Measurements from ENCODE around the gene SNTG2.

The SNTG2 gene

DNA sequence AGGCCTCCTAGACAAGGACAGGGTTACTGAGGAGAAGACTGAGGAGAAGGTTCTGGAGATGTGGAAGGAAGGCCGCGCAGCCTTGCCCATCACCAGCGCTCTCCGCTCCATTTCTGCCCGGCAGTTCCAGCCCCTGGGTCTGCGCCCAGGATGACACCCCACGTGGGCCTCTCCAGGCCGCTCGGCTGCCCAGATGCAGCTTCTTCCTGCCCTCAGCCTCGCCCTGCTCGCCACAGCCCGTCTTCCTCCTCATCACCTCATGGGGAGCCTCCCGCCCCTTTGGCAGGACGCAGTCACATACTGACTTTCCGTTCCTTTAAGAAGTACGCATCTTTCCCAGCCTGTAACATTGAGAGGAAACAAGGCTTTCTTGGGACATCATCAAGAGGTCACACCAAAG is 37.1 kb downstream of the SNTG2 start:
- in situ Hi-C loops (cut with MboI; ENCODE audit: low sequenced_read_pairs), result no loop called here

GRCh38 chr2:989781-990467 is 39.3 kb downstream of the SNTG2 start:
- in situ Hi-C loops (cut with MboI; ENCODE audit: low sequenced_read_pairs), result no loop called here

GRCh38 chr2:990970-991369 is 40.3 kb downstream of the SNTG2 start:
- in situ Hi-C loops (cut with MboI; ENCODE audit: low sequenced_read_pairs), result no loop called here

- in situ Hi-C loops (cut with MboI; ENCODE audit: low sequenced_read_pairs), result no loop called here
These were observed 51.7 kb downstream of the SNTG2 start for GRCh38 chr2:1002350-1002749.

GRCh38 chr2:1004398-1004797 is 53.7 kb downstream of the SNTG2 start:
- in situ Hi-C loops (cut with MboI; ENCODE audit: low sequenced_read_pairs), result no loop called here

DNA sequence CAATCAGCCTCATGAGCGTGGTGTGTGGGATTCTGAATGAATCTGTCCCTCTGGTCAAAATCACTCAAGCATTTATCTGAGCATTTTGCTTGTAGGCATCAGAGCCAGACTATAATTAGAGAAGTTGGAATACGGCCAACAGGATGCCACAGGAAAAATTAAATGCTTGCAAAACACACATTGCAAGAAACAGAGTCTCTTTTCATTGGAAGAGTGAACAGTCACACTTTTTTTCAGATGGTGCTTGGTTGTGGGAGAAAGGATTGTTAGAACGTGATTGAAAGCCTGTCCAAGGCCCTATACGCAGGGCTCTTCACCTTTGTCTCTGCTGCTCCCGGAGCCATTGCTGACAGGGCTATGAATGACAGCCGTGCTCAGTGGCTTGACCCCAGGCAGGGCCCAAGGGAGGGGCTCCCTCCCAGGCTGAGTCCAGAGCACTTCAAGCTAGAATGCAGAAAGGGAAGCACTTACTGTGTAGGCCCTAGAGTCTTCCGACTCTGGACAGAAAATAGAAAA is 59.8 kb downstream of the SNTG2 start:
- in situ Hi-C loops (cut with MboI; ENCODE audit: low sequenced_read_pairs), result no loop called here

DNA sequence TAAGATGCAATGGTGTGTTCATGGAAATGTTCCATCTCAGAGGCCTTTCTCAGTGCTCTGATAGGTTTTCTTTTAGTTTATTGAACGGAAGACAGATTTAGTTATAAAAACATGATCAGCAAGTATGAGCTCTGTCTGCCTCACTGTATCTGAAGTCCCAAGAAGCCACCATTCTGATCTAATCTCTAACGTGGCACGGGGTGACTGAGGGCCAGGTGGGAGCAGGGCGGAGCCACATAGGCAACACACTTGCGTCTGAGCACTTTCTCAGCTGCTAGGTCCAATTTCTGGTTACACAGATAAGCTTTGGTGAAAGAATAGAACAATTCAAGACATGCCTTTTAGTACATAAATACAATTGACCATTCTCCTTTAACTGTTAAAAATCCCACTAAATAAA is 60.4 kb downstream of the SNTG2 start:
- in situ Hi-C loops (cut with MboI; ENCODE audit: low sequenced_read_pairs), result no loop called here

DNA sequence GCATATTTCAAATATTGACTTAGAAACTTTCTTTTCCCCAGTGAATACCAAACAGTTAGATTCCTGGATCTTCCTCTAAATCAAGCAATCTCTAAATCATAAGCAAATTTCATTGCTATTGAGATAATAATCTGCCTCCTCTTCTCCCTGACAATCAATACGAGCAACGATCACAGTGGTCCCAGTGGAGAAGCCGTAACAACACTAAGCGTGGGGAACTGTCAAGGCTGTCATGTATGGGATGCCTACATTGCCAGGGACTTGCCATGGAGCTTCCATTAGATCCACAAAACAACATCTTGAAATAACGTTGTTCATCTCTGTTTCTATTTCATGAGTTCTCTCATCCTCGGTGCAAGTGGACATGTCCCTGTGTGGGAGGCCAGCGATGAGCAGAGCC is 61.3 kb downstream of the SNTG2 start:
- in situ Hi-C loops (cut with MboI; ENCODE audit: low sequenced_read_pairs), result no loop called here

DNA sequence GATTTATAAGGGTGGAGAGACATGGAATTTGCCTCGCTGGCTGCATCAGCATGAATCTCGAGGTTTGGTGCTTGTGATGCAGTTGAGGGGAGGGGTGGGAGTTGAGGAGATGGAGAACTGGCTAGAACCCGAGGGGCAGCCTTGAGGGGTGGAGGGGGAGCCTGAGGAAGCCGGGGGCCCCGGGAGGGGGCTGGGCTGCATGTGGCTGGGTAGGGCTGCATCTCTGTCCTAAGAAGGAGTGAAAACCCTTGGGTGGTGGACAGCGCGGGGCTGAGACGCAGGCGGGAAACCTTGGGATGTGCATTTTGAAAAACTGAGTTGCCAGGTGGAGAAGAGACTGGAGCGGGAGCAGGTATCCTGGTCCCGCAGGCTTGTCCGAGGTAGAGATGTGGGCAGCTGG is 64.2 kb downstream of the SNTG2 start:
- in situ Hi-C loops (cut with MboI; ENCODE audit: low sequenced_read_pairs), result no loop called here

DNA sequence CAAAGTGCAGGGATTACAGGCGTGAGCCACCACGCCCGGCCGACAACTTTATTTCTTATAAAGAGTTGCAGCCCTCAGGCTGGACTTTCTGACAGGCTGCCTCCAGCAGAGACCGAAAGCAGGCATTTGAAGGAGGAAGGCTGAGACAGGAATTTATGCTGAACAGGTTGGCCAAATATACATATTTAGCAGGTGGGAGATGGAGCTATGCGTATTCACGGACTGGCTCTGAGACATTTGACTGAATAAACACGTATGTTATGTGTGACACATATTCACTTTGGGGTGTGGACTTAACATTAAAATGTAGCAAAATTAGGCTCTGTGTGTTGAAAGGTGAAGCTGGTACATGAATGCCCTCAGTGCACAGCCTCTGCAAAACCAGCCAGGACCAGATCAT is 65.9 kb downstream of the SNTG2 start:
- in situ Hi-C loops (cut with MboI; ENCODE audit: low sequenced_read_pairs), result no loop called here

DNA sequence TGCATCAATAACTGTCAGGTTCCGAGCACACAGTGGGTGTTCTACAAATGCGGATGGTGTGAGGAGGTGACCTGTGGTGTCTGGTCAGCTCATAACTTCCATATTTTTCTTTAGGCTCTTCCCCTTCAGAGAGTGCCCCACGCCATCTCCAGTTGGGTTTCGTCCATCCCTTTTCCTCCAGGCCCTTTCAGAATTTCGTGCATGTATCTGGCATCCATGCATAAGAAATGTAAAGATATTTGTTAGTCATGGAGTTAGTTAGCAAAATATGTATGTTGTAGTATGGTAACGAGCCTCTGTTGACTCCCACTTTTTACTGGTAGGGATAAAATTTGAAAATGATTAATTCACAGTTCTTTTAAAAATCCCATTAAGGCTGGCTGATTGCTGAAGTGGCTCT is 67.2 kb downstream of the SNTG2 start:
- in situ Hi-C loops (cut with MboI; ENCODE audit: low sequenced_read_pairs), result no loop called here

GRCh38 chr2:1020206-1020605 is 69.6 kb downstream of the SNTG2 start:
- in situ Hi-C loops (cut with MboI; ENCODE audit: low sequenced_read_pairs), result no loop called here

DNA sequence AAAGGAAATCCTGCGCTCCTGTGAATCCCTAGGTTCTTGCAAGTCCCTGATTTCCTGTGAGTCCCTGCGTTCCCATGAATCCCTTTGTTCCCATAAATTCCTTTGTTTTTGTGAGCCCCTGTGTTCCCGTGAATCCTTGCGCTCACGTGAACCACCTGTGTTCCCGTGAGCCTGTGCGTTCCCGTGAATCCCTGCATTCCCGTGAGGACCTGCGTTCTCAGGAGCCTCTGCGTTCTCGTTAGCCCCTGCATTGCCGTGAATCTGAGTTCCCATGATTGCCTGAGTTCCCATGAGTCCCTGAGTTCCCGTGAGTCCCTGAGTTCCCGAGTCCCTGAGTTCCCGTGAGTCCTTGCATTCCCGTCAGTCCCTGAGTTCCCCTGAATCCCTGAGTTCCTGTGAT is 71.5 kb downstream of the SNTG2 start:
- in situ Hi-C loops (cut with MboI; ENCODE audit: low sequenced_read_pairs), result no loop called here

GRCh38 chr2:1024981-1025380 is 74.3 kb downstream of the SNTG2 start:
- in situ Hi-C loops (cut with MboI; ENCODE audit: low sequenced_read_pairs), result no loop called here

DNA sequence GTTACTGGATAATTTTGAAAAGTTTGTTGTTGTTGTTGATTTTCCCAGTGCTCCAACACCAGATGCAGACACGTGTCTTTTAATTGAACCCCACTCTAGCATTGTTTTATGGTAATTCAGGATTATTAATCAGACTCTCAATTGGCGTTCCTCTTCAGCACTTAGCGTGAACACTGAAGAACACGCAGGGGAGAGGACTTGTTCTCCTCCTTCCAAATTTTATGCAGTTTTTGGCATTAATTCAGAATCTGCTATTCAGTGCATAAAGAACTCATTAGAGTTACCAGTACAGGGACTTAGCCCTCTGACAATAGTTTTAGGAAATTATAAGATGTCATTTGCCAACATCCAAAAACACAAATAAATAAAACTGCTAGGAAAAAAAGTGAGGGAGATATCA is 75.5 kb downstream of the SNTG2 start:
- in situ Hi-C loops (cut with MboI; ENCODE audit: low sequenced_read_pairs), result no loop called here

GRCh38 chr2:1028831-1029230 is 78.2 kb downstream of the SNTG2 start:
- in situ Hi-C loops (cut with MboI; ENCODE audit: low sequenced_read_pairs), result no loop called here

GRCh38 chr2:1032030-1032429 is 81.4 kb downstream of the SNTG2 start:
- in situ Hi-C loops (cut with MboI; ENCODE audit: low sequenced_read_pairs), result no loop called here

DNA sequence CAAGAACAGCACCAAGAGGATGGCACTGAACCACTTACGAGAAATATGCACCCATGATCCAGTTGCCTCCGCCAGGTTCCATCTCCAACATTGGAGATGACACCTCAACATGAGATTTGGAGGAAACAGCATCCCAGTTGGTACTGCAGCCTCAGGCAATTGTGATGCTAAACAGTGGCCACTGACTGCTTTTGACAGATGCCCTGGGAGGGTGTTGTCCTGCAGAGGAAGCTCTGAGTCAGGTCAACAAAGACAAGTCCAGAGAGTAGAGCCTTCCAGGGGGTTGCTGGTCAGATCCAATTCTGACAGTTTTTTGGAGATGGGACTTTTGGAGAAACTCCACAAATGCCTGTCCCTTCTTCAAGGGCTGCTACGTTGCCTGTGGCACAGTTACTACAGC is 82.4 kb downstream of the SNTG2 start:
- in situ Hi-C loops (cut with MboI; ENCODE audit: low sequenced_read_pairs), result no loop called here

DNA sequence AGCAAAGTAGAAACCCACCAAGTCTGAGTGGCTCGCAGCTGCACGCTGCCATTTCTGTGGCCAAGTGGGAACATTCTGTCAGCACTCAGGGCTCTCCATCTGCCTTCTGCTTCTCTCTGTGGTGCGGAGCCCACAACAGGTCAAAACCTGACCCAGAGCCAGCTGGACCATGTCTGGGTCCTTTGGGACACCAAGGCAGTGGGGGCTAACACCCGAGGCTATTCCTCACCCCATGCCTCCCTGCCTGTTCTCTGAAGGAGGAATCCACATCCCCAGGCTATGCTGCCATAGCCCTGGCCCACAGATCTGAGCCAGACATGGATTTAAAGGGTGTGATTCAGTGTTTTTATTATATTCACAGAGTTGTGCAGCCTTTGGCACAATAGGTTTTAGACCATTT is 86.4 kb downstream of the SNTG2 start:
- in situ Hi-C loops (cut with MboI; ENCODE audit: low sequenced_read_pairs), result no loop called here

- in situ Hi-C loops (cut with MboI; ENCODE audit: low sequenced_read_pairs), result no loop called here
These were observed 88.9 kb downstream of the SNTG2 start for GRCh38 chr2:1039549-1039948.

GRCh38 chr2:1041012-1041805 is 90.6 kb downstream of the SNTG2 start:
- in situ Hi-C loops (cut with MboI; ENCODE audit: low sequenced_read_pairs), result no loop called here

- in situ Hi-C loops (cut with MboI; ENCODE audit: low sequenced_read_pairs), result no loop called here
These were observed 94.5 kb downstream of the SNTG2 start for GRCh38 chr2:1045109-1045508.
